Small intestine (tissue), 16 donors: ENCODE measurements around the gene LLCFC1. TPM values are rescaled to one million over a fixed set of nuclear protein-coding genes. Genes with fewer than 3 reads are reported as not detected.

ENCODE experiments used
- DNase-seq, 2 donors: peaks; one replicate each; pipeline versions ENCODE4 v3.0.0 to v3.0.0-alpha.2; 2013
- FAIRE-seq: peaks from 2 replicates; lab custom pipeline; 2012; peaks lifted over from hg19 to GRCh38; lab: Jason Lieb, UNC
- H3K27ac ChIP-seq, 3 donors: one replicate each; pipeline ENCODE4 v1.5.1; 2013; ENCODE audit warnings: low read length in 2 of 3, mild to moderate bottlenecking in 2 of 3, control low read depth in 1 of 3, inconsistent platforms in 1 of 3, low read depth in 1 of 3, moderate library complexity in 1 of 3
- H3K27me3 ChIP-seq, 3 donors: one replicate each; pipeline ENCODE4 v1.6.1; 2013; ENCODE audit warnings: low read length in 3 of 3, inconsistent platforms in 1 of 3; ENCODE audit not compliant: control insufficient read depth in 3 of 3, insufficient read depth in 3 of 3
- H3K36me3 ChIP-seq, 3 donors: one replicate each; pipeline ENCODE4 v1.6.1; 2013; ENCODE audit warnings: low read length in 3 of 3, inconsistent platforms in 1 of 3, low read depth in 1 of 3, mild to moderate bottlenecking in 1 of 3, moderate library complexity in 1 of 3; ENCODE audit not compliant: control insufficient read depth in 3 of 3, insufficient read depth in 2 of 3
- H3K4me1 ChIP-seq, 3 donors: one replicate each; pipeline ENCODE4 v1.6.1; 2013; ENCODE audit warnings: low read length in 2 of 3, inconsistent platforms in 1 of 3, low read depth in 1 of 3, mild to moderate bottlenecking in 1 of 3, moderate library complexity in 1 of 3; ENCODE audit not compliant: control insufficient read depth in 3 of 3, insufficient read depth in 2 of 3
- H3K4me3 ChIP-seq, 3 donors: one replicate each; pipeline ENCODE4 v1.5.1; 2013; ENCODE audit warnings: low read length in 3 of 3, control low read depth in 1 of 3, inconsistent platforms in 1 of 3, low read depth in 1 of 3, mild to moderate bottlenecking in 1 of 3, moderate library complexity in 1 of 3
- H3K9me3 ChIP-seq, 2 donors: one replicate each; pipeline ENCODE4 v1.6.1; 2013; ENCODE audit warnings: low read depth in 1 of 2, low read length in 1 of 2; ENCODE audit not compliant: control insufficient read depth in 2 of 2, insufficient read depth in 1 of 2
- WGBS, 3 donors: extraction: QIAGEN DNeasy Blood & Tissue Kit; methylation state at CpG; one replicate each; pipeline ENCODE4 v1.1.7; 2013; 5-methylcytosine and 5-hydroxymethylcytosine counted together
- long read RNA-seq, 10 donors: transcript quantifications; one replicate each; lab custom pipeline, GENCODE V29; 2026
- polyA plus RNA-seq, 4 donors: library from polyadenylated mRNA; stranded (reverse) in 3 of 4; unstranded in 1 of 4; fragments of 200-250 nt in 3 of 4; fragments of 120-200 nt in 1 of 4; gene quantifications; one replicate each; pipeline versions ENCODE4 v1.2.1 to v1.2.3, GENCODE V29; 2013
- donor health status: healthy with polysubstance abuse.
- donor health status: control.
- donor health status: control.
- donor health status: Bipolar disorder and iron deficiency.
- donor health status: healthy.

Gene LLCFC1
- under 1 TPM in 1 of 4 donors, not detected in 3; 0.19 TPM for polyA plus RNA-seq
- long read RNA-seq, donor 1, partial matches to known transcripts = 61 of 76 reads
- long read RNA-seq, donor 1, other reads (novel, unspliced or antisense) = 15 of 76 reads
- long read RNA-seq, donor 2 = 0 reads
- long read RNA-seq, donor 3 = 0 reads
- long read RNA-seq, donor 4 = 0 reads
- long read RNA-seq, donor 5 = 0 reads
- long read RNA-seq, donor 6 = 0 reads
- long read RNA-seq, donor 7 = 0 reads
- long read RNA-seq, donor 8 = 0 reads
- long read RNA-seq, donor 9 = 0 reads
- long read RNA-seq, donor 10 = 0 reads

DNA sequence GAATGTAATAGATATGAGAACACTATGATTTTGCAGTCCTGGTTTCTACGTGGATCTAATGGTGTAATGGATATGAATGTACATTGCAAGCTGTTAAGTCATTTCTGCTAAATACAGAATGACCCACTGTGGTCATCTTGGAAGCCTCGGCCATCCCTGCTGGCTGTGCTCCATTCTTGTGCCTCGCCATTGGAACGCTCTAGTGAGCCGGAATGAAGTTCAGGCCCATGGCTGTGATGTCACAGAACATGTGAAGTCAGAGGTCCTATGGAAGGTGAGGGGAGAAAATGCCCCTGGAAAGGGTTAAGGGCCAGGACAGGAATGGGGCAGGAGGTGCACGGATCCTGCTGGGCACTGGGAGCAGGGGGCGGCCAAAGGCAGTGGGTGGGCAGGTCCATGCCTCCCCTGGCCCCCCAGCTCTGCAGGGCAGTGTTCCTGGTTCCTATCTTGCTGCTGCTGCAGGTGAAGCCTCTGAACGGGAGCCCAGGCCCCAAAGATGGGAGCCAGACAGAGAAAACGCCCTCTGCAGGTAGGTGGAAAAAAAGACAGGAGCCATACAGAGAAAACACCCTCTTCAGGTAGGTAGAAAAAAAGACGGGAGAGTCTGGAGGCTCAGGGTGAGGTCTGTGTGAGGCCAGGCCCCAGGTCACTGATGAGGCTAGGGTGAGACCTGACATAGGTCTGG lies at the start of gene LLCFC1:
Gene LLCFC1, plus strand, starts transcription at position 259 of the 685 bp plus-strand sequence. Its CDS starts 138 bp downstream, at position 397.
- H3K9me3 ChIP-seq = no peaks in the 10 kb centered on the region
- FAIRE-seq (no peak), DNase-seq (peak; percentile 53 to 73)
- no peak within 1 kb of the TSS for H3K4me3 ChIP-seq
- H3K4me1 ChIP-seq = no peaks in the 10 kb centered on the region
- H3K27me3 ChIP-seq = no peaks in the 10 kb centered on the region
- H3K27ac ChIP-seq = no peak within 1 kb of the TSS
- H3K36me3 ChIP-seq = peaks cover 0 to 56% (median 0%) of the 10 kb centered on the region in 3 donors
- WGBS, 3 donors = 54 to 59% (median 56%) methylated on average over 10 of the region's 10 CpGs

DNA sequence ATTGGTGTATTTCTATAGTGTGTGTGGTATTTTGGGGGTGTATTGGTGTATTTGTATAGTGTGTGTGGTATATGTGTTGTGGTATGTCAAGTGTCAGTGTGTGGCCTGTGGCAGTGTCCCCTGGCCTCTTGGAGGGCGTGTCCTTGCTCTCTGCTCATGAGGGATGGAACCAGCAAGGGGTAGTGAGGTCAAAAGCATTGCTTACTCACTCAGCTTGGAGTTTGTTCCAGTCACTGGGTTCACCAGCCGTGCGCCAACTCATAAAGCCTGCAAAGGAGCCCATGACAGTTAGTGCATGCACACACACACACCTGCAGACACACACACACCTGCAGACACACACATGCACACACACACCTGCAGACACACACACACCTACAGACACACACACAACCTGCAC lies 49.5 kb upstream of the LLCFC1 start:
- Histone ChIP-seq H3K9me3 (no peaks in the 10 kb centered on the region), H3K4me3 (no peak overlapping the region), H3K36me3 (no peaks in the 10 kb centered on the region), H3K27ac (peak overlapping the region in 1 of 3 donors; percentile 9), H3K4me1 (peaks cover 2 to 41% (median 9%) of the 10 kb centered on the region in 3 donors), H3K27me3 (peaks cover 0 to 2% (median 0%) of the 10 kb centered on the region in 3 donors)
- FAIRE-seq (no peak), DNase-seq (peak; percentile 84 to 95)
- 7 to 50% (median 33%) methylated on average over 3 of the region's 3 CpGs for WGBS, 3 donors

DNA sequence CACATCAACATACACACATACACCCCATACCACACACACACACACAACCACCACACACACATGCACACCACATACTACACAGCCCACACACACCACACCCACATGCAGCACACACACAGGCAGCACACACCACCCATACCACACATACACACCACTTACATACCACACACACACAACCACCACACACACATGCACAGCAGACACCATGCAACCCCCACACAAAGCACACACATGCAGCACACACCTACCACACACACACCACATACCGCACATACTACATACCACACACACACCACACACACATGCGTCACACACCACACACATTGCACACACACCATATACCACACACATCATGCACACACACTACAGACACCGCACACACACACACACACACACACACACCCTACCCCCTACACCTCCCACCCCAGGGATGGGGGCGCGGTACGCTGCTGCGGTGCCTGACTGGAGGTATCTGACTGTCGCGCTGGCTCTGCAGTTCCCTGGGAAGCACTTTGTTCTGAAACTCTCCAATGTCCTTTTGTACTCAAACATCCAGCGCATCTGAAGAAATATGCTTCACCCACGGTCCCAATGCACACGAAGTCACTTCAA lies 48.3 kb upstream of the LLCFC1 start:
- peaks cover 0 to 46% (median 9%) of the 10 kb centered on the region in 3 donors for H3K4me1 ChIP-seq
- 55 to 71% (median 64%) methylated on average over 12 of the region's 12 CpGs for WGBS, 3 donors
- no peaks in the 10 kb centered on the region for H3K36me3 ChIP-seq
- FAIRE-seq = no peak
- H3K27ac ChIP-seq = no peak overlapping the region
- H3K4me3 ChIP-seq = no peak overlapping the region
- peaks cover 0 to 2% (median 0%) of the 10 kb centered on the region in 3 donors for H3K27me3 ChIP-seq
- no peaks in the 10 kb centered on the region for H3K9me3 ChIP-seq
- DNase-seq = no peak

DNA sequence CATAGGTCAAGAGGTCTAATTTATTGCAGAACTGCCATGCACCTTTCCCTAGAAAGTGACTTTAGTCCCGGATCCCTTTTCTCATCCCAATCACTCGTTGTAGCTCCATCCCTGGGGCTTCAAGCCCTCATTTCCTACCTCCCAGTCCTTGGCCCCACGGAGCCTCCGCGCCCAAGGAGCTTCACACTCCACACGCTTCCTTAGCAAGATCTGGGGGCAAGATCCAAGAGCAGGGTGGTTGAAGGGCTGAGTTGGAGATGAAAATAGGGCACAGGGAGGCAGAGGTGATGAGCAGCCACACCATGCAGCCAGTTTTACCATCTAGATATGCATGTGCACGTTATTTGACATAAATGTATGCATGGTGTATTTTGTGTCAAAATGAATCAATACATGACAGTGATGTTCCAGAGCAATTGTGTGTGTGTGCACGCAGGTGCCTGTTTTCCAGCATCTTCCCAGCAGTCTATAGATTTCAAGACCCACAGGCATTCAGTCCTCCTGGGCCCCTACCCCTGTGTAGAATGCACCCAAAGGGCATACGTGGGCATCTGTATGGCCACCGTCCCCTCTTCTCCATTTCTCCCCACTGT lies 47.7 kb upstream of the LLCFC1 start:
- no peaks in the 10 kb centered on the region for H3K36me3 ChIP-seq
- no peak for DNase-seq
- peaks cover 0 to 46% (median 9%) of the 10 kb centered on the region in 3 donors for H3K4me1 ChIP-seq
- H3K27ac ChIP-seq = no peak overlapping the region
- peaks cover 0 to 2% (median 0%) of the 10 kb centered on the region in 3 donors for H3K27me3 ChIP-seq
- H3K9me3 ChIP-seq = no peaks in the 10 kb centered on the region
- H3K4me3 ChIP-seq = no peak overlapping the region
- 81 to 85% (median 83%) methylated on average over 10 of the region's 10 CpGs for WGBS, 3 donors
- no peak for FAIRE-seq

DNA sequence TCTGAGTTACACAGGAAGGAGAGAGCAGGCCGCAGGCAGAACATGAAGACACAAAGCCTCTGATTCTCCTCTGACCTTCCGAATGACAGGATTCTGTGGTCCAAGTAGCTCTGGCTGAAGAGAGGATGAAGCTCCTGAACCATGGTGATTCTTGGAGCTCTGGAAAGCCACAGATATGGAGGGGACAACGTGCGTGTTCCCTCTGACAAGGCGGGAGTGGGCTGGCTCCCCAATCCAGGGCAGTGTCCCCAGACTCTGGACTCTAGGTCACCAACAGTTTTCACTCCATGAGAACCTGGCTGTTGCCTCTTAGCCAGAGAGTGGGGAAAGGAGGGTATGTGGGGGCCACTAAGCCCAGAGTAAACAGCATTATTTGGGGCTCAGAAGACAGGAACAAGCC lies 46.3 kb upstream of the LLCFC1 start:
- Histone ChIP-seq H3K4me1 (peaks cover 0 to 46% (median 8%) of the 10 kb centered on the region in 3 donors), H3K27ac (no peak overlapping the region), H3K36me3 (no peaks in the 10 kb centered on the region), H3K27me3 (peaks cover 0 to 2% (median 0%) of the 10 kb centered on the region in 3 donors), H3K4me3 (no peak overlapping the region), H3K9me3 (no peaks in the 10 kb centered on the region)
- FAIRE-seq = no peak
- WGBS, 3 donors = 34 to 72% (median 53%) methylated on average over 5 of the region's 5 CpGs
- peak; percentile 48 to 66 for DNase-seq

DNA sequence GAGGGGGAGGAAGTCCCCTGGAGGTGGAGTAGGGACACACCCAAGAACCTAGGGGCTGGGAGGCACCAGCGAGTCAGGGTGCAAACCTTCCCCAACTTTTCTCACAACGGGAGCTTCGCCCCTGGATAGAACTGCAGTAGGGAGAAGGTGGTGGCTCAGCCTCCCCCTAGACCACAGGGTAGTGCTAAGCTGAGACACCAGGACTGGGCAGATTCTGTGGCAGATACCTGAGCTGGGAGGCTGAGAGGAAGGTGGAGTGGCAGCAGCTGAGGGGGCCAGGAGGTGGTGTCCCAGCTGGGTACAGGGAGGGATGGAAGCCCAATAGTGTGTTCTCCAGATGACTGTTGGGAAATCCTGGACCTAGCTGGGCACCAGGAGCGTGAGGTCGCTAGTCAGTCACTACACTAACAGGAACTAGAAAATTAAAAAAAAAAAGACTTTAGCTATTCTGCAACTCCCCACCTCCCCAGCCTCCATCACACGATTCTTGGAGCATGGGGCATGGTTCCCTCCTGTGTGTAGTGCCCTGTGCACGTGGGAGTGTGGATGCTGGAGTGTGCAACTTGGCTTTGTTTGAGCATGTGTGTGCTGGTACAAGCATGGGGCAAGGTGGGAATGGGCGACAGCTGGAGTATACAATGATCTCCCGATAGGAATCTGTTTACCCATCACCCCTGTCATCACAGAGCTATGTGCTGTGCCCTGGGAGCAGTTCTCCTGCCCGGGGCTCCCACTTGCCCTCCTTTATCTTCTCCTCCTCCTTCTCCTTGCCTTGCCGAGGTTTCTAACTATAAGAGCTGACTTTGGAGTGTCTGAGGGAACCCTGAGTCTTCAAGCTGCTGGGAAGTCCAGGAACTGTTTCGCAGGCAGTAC lies 44.9 kb upstream of the LLCFC1 start:
- H3K27me3 ChIP-seq = peaks cover 0 to 2% (median 0%) of the 10 kb centered on the region in 3 donors

DNA sequence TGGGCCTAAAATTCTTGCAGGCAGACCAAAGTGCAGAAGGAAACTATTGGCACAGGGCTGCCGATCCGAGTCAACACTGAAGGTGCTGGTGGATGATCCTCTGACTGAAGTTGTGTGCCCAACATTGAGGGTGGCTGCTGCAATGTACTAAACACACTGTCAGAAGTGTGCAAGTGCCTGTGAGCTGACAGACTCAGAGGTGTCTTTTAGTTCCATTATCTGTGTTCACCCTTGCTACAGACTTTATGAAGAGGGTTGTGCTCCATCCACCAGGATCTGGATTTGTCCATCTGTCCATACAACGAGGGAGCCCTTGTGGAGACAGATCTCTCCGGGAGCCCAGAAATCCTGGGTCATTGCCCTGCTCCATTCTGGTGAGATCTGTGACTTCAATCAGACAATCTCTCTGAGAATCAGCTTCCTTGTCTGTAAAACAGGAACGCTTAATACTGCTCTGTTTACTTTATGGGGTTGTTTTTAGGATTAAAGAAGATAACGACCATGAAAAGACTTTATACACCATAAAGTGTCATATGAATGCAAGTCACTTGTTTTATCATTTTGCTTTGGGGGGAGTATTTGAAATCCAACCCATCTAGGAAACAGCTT lies 44.2 kb upstream of the LLCFC1 start:
- peak; percentile 34 to 53 for DNase-seq

More for the DNA sequence above, 44.9 kb upstream of the LLCFC1 start:
- Histone ChIP-seq H3K27ac (no peak overlapping the region), H3K9me3 (no peaks in the 10 kb centered on the region), H3K4me3 (no peak overlapping the region), H3K4me1 (peaks cover 0 to 48% (median 8%) of the 10 kb centered on the region in 3 donors), H3K36me3 (no peaks in the 10 kb centered on the region)
- WGBS, 3 donors = 47 to 55% (median 53%) methylated on average over 12 of the region's 12 CpGs
- peak in 1 of 2 donors; percentile 15 for DNase-seq
- FAIRE-seq = no peak

More for the DNA sequence above, 44.2 kb upstream of the LLCFC1 start:
- FAIRE-seq = no peak
- peaks cover 0 to 42% (median 8%) of the 10 kb centered on the region in 3 donors for H3K4me1 ChIP-seq
- no peak overlapping the region for H3K27ac ChIP-seq
- WGBS, 3 donors = 6 to 35% (median 23%) methylated on average over 6 of the region's 6 CpGs
- H3K9me3 ChIP-seq = no peaks in the 10 kb centered on the region
- no peaks in the 10 kb centered on the region for H3K36me3 ChIP-seq
- H3K4me3 ChIP-seq = no peak overlapping the region
- peaks cover 0 to 2% (median 0%) of the 10 kb centered on the region in 3 donors for H3K27me3 ChIP-seq
